Breast epithelium (tissue), 4 donors: ENCODE data around the gene ZACN. TPM values are rescaled to one million over a fixed set of nuclear protein-coding genes. Genes with fewer than 3 reads are reported as not detected.

Experiments
- DNase-seq, 2 donors: peaks; one replicate each; pipeline ENCODE4 v3.0.0-alpha.2; 2019; ENCODE audit warnings: low spot score in 2 of 2
- H3K27ac ChIP-seq, 2 donors: fragments of 200-600 bp; sonication (generic) in 1 of 2; one replicate each; pipeline ENCODE4 v1.5.1; 2016 to 2019; ENCODE audit warnings: mild to moderate bottlenecking in 1 of 2
- H3K27me3 ChIP-seq, 2 donors: fragments of 200-600 bp; sonication (generic) in 1 of 2; one replicate each; pipeline versions ENCODE4 v1.5.1 to v1.6.0; 2017 to 2019; ENCODE audit warnings: control low read depth in 1 of 2, mild to moderate bottlenecking in 1 of 2
- H3K36me3 ChIP-seq: fragments of 200-600 bp; one replicate; pipeline ENCODE4 v1.5.1; 2019
- H3K4me1 ChIP-seq, 2 donors: fragments of 200-600 bp; sonication (generic); one replicate each; pipeline ENCODE4 v1.5.1; 2016 to 2019; ENCODE audit warnings: control low read depth in 1 of 2
- H3K4me3 ChIP-seq, 3 donors: fragments of 200-600 bp; sonication (generic); 1 replicate in 2 of 3; 2 replicates in 1 of 3; pipeline ENCODE4 v1.5.1; 2016 to 2019; ENCODE audit warnings: mild to moderate bottlenecking in 3 of 3, moderate library complexity in 2 of 3
- H3K9me3 ChIP-seq, 2 donors: fragments of 200-600 bp; sonication (generic) in 1 of 2; one replicate each; pipeline ENCODE4 v1.5.1; 2016 to 2019; ENCODE audit warnings: control low read depth in 1 of 2
- POLR2A ChIP-seq: fragments of 450-650 bp; IDR thresholded peaks from one replicate; pipeline ENCODE4 v1.6.1; 2016; ENCODE audit warnings: antibody characterized with exemption, mild to moderate bottlenecking, moderate library complexity
- POLR2AphosphoS5 ChIP-seq, 3 donors: sonication (generic); formaldehyde crosslinking; IDR thresholded peaks; one replicate each; pipeline ENCODE4 v1.6.1; 2017; ENCODE audit warnings: antibody characterized with exemption in 3 of 3
- intact Hi-C: fragments of 100-400 bp; cut with DNase I; formaldehyde crosslinking; loops from one replicate; pipeline ENCODE4 v1.15.1; 2023; ENCODE audit warnings: low total_unique reads
- total RNA-seq, 3 donors: library from RNA; depleted of rRNA; stranded (reverse); fragments of >200 nt; gene quantifications; one replicate each; pipeline ENCODE4 v1.1.0, GENCODE V29; 2016
- TF ChIP-seq, protein P1 (sequence below), 3 donors: fragments of 450-650 bp; IDR thresholded peaks; one replicate each; pipeline ENCODE4 v1.5.1; 2016 to 2017; ENCODE audit warnings: antibody characterized with exemption in 3 of 3, mild to moderate bottlenecking in 3 of 3, moderate library complexity in 3 of 3

The ZACN gene
- total RNA-seq, 3 donors from 2014 or later, result not detected

DNA sequence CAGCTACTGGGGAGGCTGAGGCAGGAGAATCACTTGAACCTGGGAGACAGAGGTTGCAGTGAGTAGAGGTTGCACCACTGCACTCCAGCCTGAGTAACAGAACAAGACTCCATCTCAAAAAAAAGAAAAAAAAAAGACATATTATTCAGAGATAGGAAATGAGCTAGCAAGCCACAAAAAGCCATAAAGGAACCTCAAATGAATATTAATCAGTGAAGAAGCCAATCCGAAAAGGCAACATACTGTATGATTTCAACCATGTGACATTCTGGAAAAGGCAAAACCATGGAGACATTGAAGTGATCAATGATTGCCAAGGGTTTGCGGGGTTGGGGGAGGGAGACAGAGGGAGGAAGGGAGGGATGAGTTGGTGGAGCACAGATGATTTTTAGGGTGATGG, 33.0 kb downstream of the ZACN start:
- Histone ChIP-seq H3K27me3 (no peaks in the 10 kb centered on the region), H3K9me3 (no peaks in the 10 kb centered on the region), H3K4me1 (no peaks in the 10 kb centered on the region), H3K27ac (no peak overlapping the region), H3K36me3 (no peaks in the 10 kb centered on the region), H3K4me3 (no peak overlapping the region)
- TF ChIP-seq POLR2A (no peak), POLR2AphosphoS5 (IDR thresholded peaks at IDR 0.05) (no peak)
- TF ChIP-seq, protein P1, sequence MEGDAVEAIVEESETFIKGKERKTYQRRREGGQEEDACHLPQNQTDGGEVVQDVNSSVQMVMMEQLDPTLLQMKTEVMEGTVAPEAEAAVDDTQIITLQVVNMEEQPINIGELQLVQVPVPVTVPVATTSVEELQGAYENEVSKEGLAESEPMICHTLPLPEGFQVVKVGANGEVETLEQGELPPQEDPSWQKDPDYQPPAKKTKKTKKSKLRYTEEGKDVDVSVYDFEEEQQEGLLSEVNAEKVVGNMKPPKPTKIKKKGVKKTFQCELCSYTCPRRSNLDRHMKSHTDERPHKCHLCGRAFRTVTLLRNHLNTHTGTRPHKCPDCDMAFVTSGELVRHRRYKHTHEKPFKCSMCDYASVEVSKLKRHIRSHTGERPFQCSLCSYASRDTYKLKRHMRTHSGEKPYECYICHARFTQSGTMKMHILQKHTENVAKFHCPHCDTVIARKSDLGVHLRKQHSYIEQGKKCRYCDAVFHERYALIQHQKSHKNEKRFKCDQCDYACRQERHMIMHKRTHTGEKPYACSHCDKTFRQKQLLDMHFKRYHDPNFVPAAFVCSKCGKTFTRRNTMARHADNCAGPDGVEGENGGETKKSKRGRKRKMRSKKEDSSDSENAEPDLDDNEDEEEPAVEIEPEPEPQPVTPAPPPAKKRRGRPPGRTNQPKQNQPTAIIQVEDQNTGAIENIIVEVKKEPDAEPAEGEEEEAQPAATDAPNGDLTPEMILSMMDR (IDR thresholded peaks at IDR 0.05), result no peak
- DNase-seq, result no peak
- intact Hi-C loops, result no loop called here

DNA sequence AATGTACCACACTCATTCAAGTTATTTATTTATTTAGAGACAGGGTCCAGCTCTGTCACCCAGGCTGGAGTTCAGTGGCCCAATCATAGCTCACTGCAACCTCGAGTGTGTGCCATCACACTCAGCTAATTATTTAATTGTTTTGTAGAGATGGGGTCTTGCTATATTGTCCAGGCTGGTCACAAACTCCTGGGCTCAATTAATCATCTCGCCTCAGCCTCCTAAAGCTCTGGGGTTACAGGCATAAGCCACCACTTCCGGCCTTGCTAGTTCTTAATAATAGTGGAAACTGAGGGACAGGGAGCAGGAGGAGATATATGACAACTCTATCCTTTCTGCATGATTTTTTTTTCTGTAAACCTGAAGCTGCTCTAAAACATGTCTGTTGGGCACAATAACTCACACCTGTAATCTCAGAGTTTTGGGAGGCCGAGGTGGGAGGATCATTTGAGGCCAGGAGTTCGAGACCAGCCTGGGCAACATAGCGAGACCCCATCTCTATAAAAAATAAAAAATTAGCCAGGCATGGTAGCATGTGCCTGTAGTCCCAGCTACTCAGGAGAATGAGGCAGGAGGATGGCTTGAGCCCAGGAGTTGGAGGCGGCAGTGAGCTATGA, 36.3 kb downstream of the ZACN start:
- Histone ChIP-seq H3K4me1 (no peaks in the 10 kb centered on the region), H3K9me3 (no peaks in the 10 kb centered on the region), H3K36me3 (no peaks in the 10 kb centered on the region), H3K27ac (no peak overlapping the region), H3K27me3 (no peaks in the 10 kb centered on the region), H3K4me3 (no peak overlapping the region)
- TF ChIP-seq, protein P1 (IDR thresholded peaks at IDR 0.05), result no peak
- TF ChIP-seq POLR2AphosphoS5 (IDR thresholded peaks at IDR 0.05) (no peak), POLR2A (no peak)
- intact Hi-C loops, result no loop called here
- DNase-seq, result no peak

DNA sequence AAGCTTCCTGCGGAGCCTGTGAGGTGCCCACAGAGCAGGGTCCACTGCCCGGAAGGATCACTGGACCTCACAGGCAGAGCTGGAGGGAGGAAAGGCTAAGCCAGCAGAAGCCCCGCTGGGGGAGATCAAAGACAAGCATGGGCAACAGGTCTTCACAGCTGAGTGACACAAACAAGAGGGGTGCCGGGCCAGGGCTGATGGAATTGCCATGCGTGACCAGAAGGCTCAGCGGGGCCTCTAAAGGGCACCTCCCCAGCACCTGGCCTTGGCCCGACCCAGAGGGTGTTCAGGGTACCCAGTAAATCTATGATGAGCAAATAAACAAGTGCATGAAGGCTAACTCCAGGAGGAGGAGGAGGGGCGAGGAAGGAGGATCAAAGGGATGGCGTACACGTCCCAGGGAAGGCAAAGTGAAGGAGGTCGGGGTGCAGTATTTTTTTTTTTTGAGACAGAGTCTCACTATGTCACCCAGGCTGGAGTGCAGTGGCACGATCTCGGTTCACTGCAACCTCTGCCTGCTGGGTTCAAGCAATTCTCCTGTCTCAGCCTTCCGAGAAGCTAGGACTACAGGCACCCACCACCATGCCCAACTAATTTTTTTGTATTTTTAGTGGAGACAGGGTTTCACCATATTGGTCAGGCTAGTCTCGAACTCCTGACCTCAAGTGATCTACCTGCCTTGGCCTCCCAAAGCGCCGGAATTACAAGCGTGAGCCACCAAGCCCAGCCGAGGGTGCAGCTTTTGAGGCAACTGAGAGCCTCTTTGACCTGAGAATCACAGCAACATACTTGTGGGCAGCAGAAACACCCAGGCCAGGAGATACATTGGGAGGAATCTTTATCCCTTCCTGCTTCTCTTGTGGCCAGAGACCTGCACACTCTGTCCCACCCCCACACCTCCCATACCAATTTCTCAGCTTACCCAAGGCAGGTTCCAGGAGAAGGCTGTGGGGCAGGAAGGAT, 40.7 kb downstream of the ZACN start:
- TF ChIP-seq POLR2A, result no peak
- TF ChIP-seq, protein P1 (IDR thresholded peaks at IDR 0.05), result no peak
- TF ChIP-seq POLR2AphosphoS5 (IDR thresholded peaks at IDR 0.05), result no peak
- Histone ChIP-seq H3K27me3 (no peaks in the 10 kb centered on the region), H3K4me3 (no peak overlapping the region), H3K27ac (no peak overlapping the region), H3K36me3 (no peaks in the 10 kb centered on the region), H3K4me1 (peaks cover 0 to 6% of the 10 kb centered on the region in 2 donors), H3K9me3 (no peaks in the 10 kb centered on the region)
- intact Hi-C loops, result no loop called here
- no peak for DNase-seq

DNA sequence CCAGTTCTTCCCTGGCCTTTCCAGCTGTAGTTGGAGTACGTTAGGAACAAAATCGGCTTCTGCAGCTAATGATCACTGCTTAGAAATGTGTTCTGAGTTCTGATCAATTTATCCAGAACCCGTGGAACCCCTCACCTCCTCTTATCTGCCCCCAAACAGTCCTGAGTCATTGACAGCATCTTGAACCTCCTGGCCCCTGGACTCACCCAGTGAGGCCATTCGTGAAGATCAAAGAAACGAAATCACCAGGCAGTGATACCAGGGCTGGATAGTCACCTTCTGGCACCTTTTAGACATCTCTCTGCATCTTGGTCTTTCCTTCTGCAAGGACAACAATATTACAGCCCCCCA, 41.7 kb downstream of the ZACN start:
- H3K36me3 ChIP-seq, result no peaks in the 10 kb centered on the region
- TF ChIP-seq POLR2AphosphoS5 (IDR thresholded peaks at IDR 0.05) (no peak), POLR2A (no peak)
- TF ChIP-seq, protein P1 (IDR thresholded peaks at IDR 0.05), result no peak
- H3K27ac ChIP-seq, result no peak overlapping the region
- H3K27me3 ChIP-seq, result no peaks in the 10 kb centered on the region
- no peak for DNase-seq
- H3K9me3 ChIP-seq, result no peaks in the 10 kb centered on the region
- H3K4me1 ChIP-seq, result peaks cover 0 to 6% of the 10 kb centered on the region in 2 donors
- H3K4me3 ChIP-seq, result no peak overlapping the region
- intact Hi-C loops, result loop anchor here (1.0 kb wide), 1 partner anchor 154 kb away; no protein-coding TSS in a partner anchor

DNA sequence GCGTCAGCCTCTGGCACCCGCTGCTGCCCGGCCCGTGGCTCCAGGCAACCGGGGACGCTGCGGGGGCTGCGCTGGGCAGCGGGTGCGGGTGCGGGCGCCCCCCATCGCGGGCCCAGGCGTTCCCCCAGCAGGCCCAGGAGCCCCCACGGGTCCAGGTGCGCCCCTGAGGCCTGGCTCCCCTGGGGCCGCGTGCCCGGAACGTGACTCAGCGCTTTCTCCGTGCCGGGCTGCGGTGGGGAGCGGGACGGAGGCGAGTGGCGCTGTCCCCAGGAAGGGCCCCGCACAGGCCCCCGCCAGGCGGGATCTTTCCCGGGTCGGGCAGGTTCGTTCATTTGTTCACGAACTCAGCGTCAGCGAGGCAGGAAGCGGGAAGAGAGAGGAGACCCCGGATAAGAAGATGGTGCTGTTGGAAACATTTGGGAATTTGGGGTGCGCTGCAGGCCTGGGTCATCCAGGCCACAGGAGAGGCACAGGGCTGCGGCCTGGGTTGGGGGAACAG, 43.0 kb downstream of the ZACN start:
- no peaks in the 10 kb centered on the region for H3K36me3 ChIP-seq
- peak overlapping the region; percentile 37 to 67 (median 45) for H3K4me3 ChIP-seq
- peaks cover 0 to 6% of the 10 kb centered on the region in 2 donors for H3K4me1 ChIP-seq
- TF ChIP-seq, protein P1 (IDR thresholded peaks at IDR 0.05), result no peak
- TF ChIP-seq POLR2AphosphoS5 (IDR thresholded peaks at IDR 0.05) (no peak), POLR2A (no peak)
- intact Hi-C loops, result loop anchor here (1.0 kb wide), 1 partner anchor 152 kb away; no protein-coding TSS in a partner anchor
- no peak for DNase-seq
- peak overlapping the region; percentile 10 to 12 for H3K27ac ChIP-seq
- no peaks in the 10 kb centered on the region for H3K27me3 ChIP-seq
- no peaks in the 10 kb centered on the region for H3K9me3 ChIP-seq
